ES-I3 (cell line): Measurements from ENCODE around the gene HMG20A.

Experiments
- H3K36me3 ChIP-seq: 2 replicates; pipeline ENCODE4 v1.6.1; 2013; ENCODE audit warnings: mild to moderate bottlenecking, low read length, control low read depth, moderate library complexity; ENCODE audit not compliant: insufficient read depth
- H3K4me1 ChIP-seq: 2 replicates; pipeline ENCODE4 v1.6.1; 2013; ENCODE audit warnings: mild to moderate bottlenecking, control low read depth, low read length; ENCODE audit not compliant: insufficient read depth
- H3K9ac ChIP-seq: 2 replicates; pipeline ENCODE4 v1.6.1; 2013; ENCODE audit warnings: low read depth, mild to moderate bottlenecking, low read length, moderate library complexity
- H3K9me3 ChIP-seq: 2 replicates; pipeline ENCODE4 v1.6.1; 2013; ENCODE audit warnings: mild to moderate bottlenecking, low read length, moderate library complexity; ENCODE audit not compliant: control insufficient read depth, insufficient read depth

HMG20A gene

DNA sequence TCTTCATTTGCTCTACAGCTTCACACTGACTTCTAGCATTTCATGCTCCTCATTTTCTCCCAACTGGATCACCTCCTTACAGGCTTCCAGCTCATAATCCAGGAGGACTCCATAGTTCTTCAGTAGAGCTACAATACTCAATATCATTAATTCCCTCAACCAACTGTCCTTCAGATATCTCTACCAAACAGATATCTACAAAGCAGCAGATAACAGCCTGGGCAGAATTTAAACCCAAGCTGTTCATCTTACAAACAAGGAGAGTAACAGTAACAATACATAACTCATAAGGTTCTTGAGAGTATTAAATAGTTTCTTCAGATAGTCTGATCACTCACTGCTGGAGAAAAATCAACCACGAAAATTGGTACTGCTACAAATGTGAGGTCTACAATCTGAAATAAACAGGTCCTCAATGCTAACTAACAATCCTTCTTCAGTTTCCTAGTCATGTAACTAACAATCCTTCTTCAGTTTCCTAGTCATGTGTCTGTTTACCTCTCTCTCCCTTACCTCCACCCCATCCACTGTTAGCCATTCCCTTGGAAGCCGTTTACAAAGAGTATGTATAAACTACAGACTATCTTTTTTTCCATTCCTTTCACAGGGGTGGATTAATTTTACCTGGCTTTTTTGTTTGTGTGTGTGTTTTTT is 5.8 kb upstream of the HMG20A start:
- Histone ChIP-seq H3K36me3 (no peaks in the 10 kb centered on the region), H3K4me1 (peaks cover 19% of the 10 kb centered on the region; the same call in 1 of the 2 replicates), H3K9ac (no peak overlapping the region), H3K9me3 (no peaks in the 10 kb centered on the region)

- Histone ChIP-seq H3K4me1 (peaks cover 19% of the 10 kb centered on the region; the same call in 1 of the 2 replicates), H3K9me3 (no peaks in the 10 kb centered on the region), H3K9ac (no peak overlapping the region), H3K36me3 (no peaks in the 10 kb centered on the region)
These were observed 5.1 kb upstream of the HMG20A start for GRCh38 chr15:77415450-77416147.

- H3K4me1 ChIP-seq, result peaks cover 19% of the 10 kb centered on the region; the same call in 1 of the 2 replicates
- no peak overlapping the region for H3K9ac ChIP-seq
- H3K36me3 ChIP-seq, result no peaks in the 10 kb centered on the region
- H3K9me3 ChIP-seq, result no peaks in the 10 kb centered on the region
These were observed 4.6 kb upstream of the HMG20A start for GRCh38 chr15:77416148-77416455.

GRCh38 chr15:77416954-77417353 is 3.7 kb upstream of the HMG20A start:
- H3K4me1 ChIP-seq, result peaks cover 19% of the 10 kb centered on the region; the same call in 1 of the 2 replicates

DNA sequence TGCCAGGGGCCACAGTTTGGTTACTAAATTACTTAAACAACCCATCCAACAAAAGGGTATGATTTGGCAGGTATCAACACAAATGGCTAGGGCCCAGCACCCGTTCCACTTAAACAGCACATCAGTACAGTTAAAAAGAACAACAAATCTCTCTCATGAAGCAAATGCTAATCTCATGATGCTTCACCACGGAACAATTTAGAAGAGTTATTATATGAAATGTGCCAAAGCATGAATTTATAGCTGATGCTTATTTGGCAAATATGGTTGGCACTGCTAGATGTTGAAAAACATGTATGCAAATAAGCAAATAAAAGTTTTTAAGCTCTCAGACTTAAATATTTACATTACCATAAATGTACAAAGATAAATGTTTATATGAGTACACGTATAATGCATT is 3.1 kb upstream of the HMG20A start:
- no peaks in the 10 kb centered on the region for H3K9me3 ChIP-seq
- H3K9ac ChIP-seq, result no peak overlapping the region
- H3K36me3 ChIP-seq, result no peaks in the 10 kb centered on the region
- peaks cover 19% of the 10 kb centered on the region; the same call in 1 of the 2 replicates for H3K4me1 ChIP-seq

More at GRCh38 chr15:77416954-77417353, 3.7 kb upstream of the HMG20A start:
- H3K36me3 ChIP-seq, result no peaks in the 10 kb centered on the region
- no peaks in the 10 kb centered on the region for H3K9me3 ChIP-seq
- H3K9ac ChIP-seq, result no peak overlapping the region

- H3K4me1 ChIP-seq, result peaks cover 19% of the 10 kb centered on the region; the same call in 1 of the 2 replicates
- no peaks in the 10 kb centered on the region for H3K36me3 ChIP-seq
- H3K9me3 ChIP-seq, result no peaks in the 10 kb centered on the region
- H3K9ac ChIP-seq, result peak overlapping the region; percentile 75
These were observed 2.2 kb upstream of the HMG20A start for GRCh38 chr15:77418391-77418965.

DNA sequence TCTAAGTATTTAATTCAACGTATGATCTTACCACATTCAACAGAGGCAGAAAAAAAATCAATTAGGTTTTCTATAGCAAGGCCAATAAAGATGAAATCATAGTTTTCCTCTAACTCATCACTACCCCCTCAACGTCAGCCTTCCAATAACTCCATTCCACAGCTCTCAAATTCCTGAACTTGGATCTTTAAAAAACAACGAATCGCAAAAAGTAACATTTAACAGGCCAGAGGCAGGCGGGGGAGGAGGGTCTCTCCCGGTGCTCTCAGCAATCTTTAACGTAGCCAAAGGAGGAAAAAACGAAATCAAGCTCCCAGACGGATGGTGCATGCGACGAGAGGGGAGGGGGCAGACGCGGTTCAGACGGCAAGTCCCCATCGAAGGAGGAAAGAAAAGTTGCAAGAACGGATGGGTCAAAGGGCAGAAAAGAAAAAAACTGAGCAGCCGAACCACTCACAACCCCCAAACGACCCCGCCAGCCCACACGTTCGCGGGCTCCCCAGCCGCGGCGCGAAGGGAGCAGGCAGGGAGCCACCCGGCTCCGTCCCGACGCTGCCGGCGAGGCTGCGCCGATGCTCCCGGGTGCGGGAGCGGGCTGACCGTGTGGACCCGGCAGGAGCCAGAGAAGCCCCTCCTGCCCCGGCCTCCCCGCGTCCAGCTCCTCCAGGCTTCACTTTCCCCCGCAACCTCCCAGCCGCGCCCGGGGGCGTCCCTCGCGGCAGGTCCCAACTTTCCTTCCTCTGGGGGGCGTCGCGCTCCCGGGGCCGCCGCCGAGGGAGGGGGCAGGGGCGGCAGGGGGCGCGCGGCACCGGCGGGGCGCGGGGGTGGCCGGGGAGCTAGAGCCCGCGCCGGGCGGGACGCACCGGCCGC is 1.5 kb upstream of the HMG20A start:
- H3K36me3 ChIP-seq, result no peaks in the 10 kb centered on the region
- peak overlapping the region; percentile 75 for H3K9ac ChIP-seq
- peaks cover 22% of the 10 kb centered on the region; the same call in 1 of the 2 replicates for H3K4me1 ChIP-seq
- H3K9me3 ChIP-seq, result no peaks in the 10 kb centered on the region

DNA sequence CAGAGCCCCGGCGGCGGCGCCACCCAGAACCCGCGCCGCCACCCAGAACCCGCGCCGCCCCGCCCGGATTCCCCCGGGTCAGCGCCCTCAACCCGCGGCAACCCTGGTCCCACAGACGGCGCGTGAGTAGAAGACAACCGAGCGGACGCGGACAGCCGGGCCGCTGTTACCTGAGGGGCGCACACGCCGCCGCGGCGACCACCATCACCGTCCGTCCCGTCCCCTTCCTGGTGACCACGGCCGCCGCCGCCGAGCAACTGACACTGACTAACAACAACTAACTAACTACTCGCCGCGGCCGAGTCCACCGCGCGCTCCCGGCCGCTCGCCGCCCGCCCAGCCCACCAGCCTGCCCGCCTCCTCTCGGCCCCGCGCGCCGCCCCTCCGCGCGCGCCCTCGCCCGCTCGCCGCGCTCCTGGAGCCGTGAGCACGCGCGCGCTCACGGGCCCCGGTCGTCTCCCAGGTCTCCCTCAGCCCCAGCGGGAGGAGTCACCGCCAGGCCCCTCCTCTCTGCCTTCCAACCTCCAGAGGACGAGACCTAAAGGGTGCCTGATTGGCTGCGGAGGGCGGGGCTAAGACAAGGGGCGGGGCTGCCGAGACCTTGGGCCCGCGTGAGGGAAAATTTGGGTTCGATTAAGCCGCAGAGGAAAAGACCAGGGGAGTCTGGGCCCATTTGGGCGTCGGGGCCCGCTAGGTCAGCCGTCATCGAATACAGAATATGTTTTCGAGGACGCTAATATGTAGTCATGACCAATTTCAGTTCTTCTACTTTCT is 665 bp upstream of the HMG20A start, which contains the start of gene PEAK1:
PEAK1 (minus strand) TSS at position 269 of the 774 bp plus-strand sequence. CDS start 238,178 bp downstream, outside the sequence.
- Histone ChIP-seq H3K36me3 (no peaks in the 10 kb centered on the region), H3K4me1 (peaks cover 22% of the 10 kb centered on the region; the same call in 1 of the 2 replicates)

DNA sequence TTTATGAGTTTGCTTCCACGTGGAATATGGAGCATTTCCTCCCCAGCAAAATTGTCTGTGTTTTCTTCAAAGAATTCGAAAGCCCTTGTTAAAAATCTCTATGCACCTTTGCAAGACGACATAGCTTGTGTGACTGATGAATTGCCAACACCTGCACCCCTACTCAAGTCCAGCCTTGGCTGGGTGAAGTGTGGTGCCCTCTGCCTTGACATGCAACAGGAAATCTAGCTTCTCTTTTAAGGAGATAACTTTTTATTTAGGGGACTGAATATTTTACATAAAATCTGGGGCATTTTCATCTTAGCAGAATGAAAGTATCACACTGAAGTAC is 647 bp downstream of the HMG20A start:
- no peaks in the 10 kb centered on the region for H3K36me3 ChIP-seq
- H3K9me3 ChIP-seq, result no peaks in the 10 kb centered on the region
- H3K4me1 ChIP-seq, result peaks cover 14% of the 10 kb centered on the region; the same call in 1 of the 2 replicates
- H3K9ac ChIP-seq, result peak overlapping the region; percentile 75

More for the DNA sequence above, 665 bp upstream of the HMG20A start, which contains the start of gene PEAK1:
- peak within 1 kb of the TSS; percentile 75 for H3K9ac ChIP-seq
- H3K9me3 ChIP-seq, result no peaks in the 10 kb centered on the region

DNA sequence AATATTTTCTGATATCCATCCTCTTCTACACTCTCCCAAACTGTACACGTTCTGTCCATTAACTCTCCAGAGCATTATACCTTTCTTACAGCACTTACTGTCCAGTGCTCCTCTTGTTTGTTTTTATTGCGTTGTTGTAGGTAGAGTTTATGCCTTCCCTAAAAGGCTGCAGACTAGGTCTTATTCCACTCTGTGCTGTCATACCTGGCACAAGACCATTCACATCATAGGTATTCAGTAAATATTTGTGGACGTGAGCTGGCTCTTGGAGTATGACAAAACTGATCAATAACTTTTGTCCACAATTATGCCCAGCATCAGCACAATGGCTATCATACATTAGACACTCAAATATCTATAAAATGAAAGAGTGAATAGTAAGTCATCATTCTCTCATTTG is 4.4 kb downstream of the HMG20A start:
- H3K36me3 ChIP-seq, result no peaks in the 10 kb centered on the region
- H3K9ac ChIP-seq, result no peak overlapping the region
- H3K9me3 ChIP-seq, result no peaks in the 10 kb centered on the region
- peaks cover 4% of the 10 kb centered on the region; the same call in 1 of the 2 replicates for H3K4me1 ChIP-seq

DNA sequence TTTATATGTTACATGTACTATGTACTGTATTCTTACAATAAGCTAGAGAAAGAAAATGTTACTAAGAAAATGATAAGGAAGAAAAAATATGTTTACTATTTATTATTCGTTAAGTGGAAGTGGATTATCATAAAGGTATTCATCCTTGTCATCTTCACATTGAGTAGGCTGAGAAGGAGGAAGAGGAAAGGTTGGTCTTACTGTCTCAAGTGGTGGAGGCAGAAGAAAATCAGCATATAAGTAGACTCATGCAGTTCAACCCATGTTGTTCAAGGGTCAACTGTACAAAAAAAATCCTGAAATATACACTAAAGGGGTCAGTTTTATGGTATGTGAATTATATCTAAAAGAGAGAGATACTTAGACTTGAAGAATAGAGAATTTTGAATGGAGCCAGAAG is 5.7 kb downstream of the HMG20A start:
- Histone ChIP-seq H3K4me1 (peaks cover 4% of the 10 kb centered on the region; the same call in 1 of the 2 replicates), H3K9ac (no peak overlapping the region), H3K36me3 (no peaks in the 10 kb centered on the region), H3K9me3 (no peaks in the 10 kb centered on the region)

DNA sequence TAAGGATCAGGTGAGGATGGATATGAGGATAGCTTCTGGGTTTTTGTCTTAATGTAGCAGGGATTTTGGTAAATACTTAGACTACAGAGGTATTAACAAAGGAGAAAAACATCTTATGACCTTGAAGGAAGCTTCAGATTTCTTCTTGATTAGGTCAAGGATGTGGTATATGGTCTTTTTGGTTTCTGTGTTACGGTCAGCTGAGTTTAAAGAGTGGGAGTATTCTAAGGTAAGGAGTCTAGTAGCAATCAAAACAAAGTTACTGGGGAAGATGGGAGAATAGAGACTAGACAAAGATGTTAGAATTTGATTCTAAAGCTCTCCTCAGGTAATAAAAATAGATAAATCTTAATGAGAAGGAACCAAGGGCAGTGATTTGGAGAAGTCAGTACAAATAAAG is 6.2 kb downstream of the HMG20A start:
- Histone ChIP-seq H3K36me3 (no peaks in the 10 kb centered on the region), H3K9ac (no peak overlapping the region), H3K4me1 (peaks cover 4% of the 10 kb centered on the region; the same call in 1 of the 2 replicates), H3K9me3 (no peaks in the 10 kb centered on the region)

DNA sequence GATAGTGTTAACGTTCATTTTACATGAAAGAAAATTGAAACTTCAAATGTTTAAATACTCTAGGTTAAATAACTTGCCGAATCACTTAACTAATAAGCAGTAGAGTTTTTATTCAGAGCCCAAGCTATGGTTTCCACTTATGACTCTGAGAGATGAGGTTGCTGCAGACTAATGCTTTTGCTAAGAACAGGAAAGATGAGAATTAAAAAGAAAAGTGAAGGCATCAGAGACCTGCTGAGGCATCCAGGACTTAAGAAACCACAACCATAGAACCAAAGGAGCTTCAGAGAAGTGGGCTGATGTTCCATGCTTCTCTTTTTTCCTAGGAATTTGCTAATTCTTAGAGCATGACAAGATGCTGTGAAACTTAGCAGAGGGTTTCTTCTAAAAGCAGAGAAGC is 9.5 kb downstream of the HMG20A start:
- Histone ChIP-seq H3K9ac (no peak overlapping the region), H3K36me3 (no peaks in the 10 kb centered on the region), H3K4me1 (no peaks in the 10 kb centered on the region), H3K9me3 (no peaks in the 10 kb centered on the region)
